GM21825 (cell line): ENCODE results near the gene ILK.

Experiments used
- ATAC-seq: cut with Tn5 transposase; IDR thresholded peaks from one replicate; pipeline ENCODE4 v1.9.1; 2021; ENCODE audit warnings: mild to moderate bottlenecking, moderate library complexity; ENCODE audit not compliant: unreplicated experiment

The ILK gene

GRCh38 chr11:6603287-6604080 is at the start of gene ILK, which contains the start of gene RRP8:
Gene ILK (plus strand): TSS chr11:6603774. CDS start chr11:6604272, 498 bp downstream.
Gene RRP8 (minus strand): TSS chr11:6603616. CDS start chr11:6603502, 114 bp downstream.
- ATAC-seq: peak; percentile 72

GRCh38 chr11:6554828-6555706 is 48.5 kb upstream of the ILK start:
- no peak for ATAC-seq

- no peak for ATAC-seq
Observed at GRCh38 chr11:6556139-6556949, 47.2 kb upstream of the ILK start.

- ATAC-seq: no peak
Observed at GRCh38 chr11:6557063-6557462, 46.5 kb upstream of the ILK start.

- no peak for ATAC-seq
Observed at GRCh38 chr11:6557761-6558674, 45.6 kb upstream of the ILK start.

- no peak for ATAC-seq
Observed at GRCh38 chr11:6559369-6559768, 44.2 kb upstream of the ILK start.

- no peak for ATAC-seq
Observed at GRCh38 chr11:6561288-6561687, 42.3 kb upstream of the ILK start.

- no peak for ATAC-seq
Observed at GRCh38 chr11:6563121-6563619, 40.4 kb upstream of the ILK start.

GRCh38 chr11:6563667-6564066 is 39.9 kb upstream of the ILK start:
- no peak for ATAC-seq

- ATAC-seq: no peak
Observed at GRCh38 chr11:6565325-6565724, 38.2 kb upstream of the ILK start.

- no peak for ATAC-seq
Observed at GRCh38 chr11:6565988-6566703, 37.4 kb upstream of the ILK start.

GRCh38 chr11:6566704-6567370 is 36.7 kb upstream of the ILK start:
- ATAC-seq: no peak

GRCh38 chr11:6567371-6567745 is 36.2 kb upstream of the ILK start:
- ATAC-seq: no peak

- no peak for ATAC-seq
Observed at GRCh38 chr11:6568191-6568918, 35.2 kb upstream of the ILK start.

- no peak for ATAC-seq
Observed at GRCh38 chr11:6569706-6570105, 33.9 kb upstream of the ILK start.

GRCh38 chr11:6570691-6571427 is 32.7 kb upstream of the ILK start:
- ATAC-seq: no peak

GRCh38 chr11:6571434-6572008 is 32.1 kb upstream of the ILK start:
- ATAC-seq: no peak
